Mammary epithelial cell (primary cell): ENCODE results near the gene GJA9.

ENCODE experiments used
- CTCF ChIP-seq, 2 donors: IDR thresholded peaks in 1 of 2; conservative IDR thresholded peaks in 1 of 2; 2 replicates each; pipeline ENCODE4 v1.5.1; 2011 to 2012; ENCODE audit warnings: inconsistent platforms in 2 of 2, low read length in 2 of 2, mild to moderate bottlenecking in 2 of 2, control low read depth in 1 of 2, low read depth in 1 of 2; ENCODE audit not compliant: insufficient read depth in 1 of 2; ENCODE audit errors: extremely low read depth in 1 of 2
- EZH2 ChIP-seq: IDR thresholded peaks from 2 replicates; pipeline ENCODE4 v1.6.1; 2012; ENCODE audit warnings: low read length, inconsistent platforms, borderline replicate concordance

- TF ChIP-seq CTCF (conservative IDR thresholded peaks at IDR 0.05 in 1 of 2, IDR thresholded peaks at IDR 0.05 in 1 of 2; ENCODE audit: extremely low read depth in 1 of 2, insufficient read depth in 1 of 2, low read depth in 1 of 2, low read length in 2 of 2) (no peak), EZH2 (no peak)
Observed at GRCh38 chr1:38917337-38917736, 36.0 kb upstream of the GJA9 start.
